MCF 10A (cell line): ENCODE measurements around the gene MAD2L2. TPM values are rescaled to one million over a fixed set of nuclear protein-coding genes. Genes with fewer than 3 reads are reported as not detected.

Source experiments
- BruUV-seq: library from RNA; stranded (reverse); fragments of 400-500 nt; replicated peaks from 2 replicates; lab custom pipeline; 2021; lab: Mats Ljungman, UMichigan
- CTCF ChIA-PET: fragments of 300-600 bp; sonication (Branson Sonifier 250); formaldehyde crosslinking; extraction: SDS; loops from one replicate; lab custom pipeline; 2021; ENCODE audit warnings: antibody characterized with exemption, inconsistent platforms; lab: Yijun Ruan, JAX
- POLR2A ChIA-PET: fragments of 300-600, 350-650 bp; sonication (Branson Sonifier 250); formaldehyde crosslinking; extraction: SDS; loops from one replicate; lab custom pipeline; 2020; ENCODE audit warnings: antibody characterized with exemption, inconsistent platforms; lab: Yijun Ruan, JAX
- DNase-seq: peaks from one replicate; pipeline ENCODE4 v3.0.0-alpha.2; 2018; ENCODE audit not compliant: unreplicated experiment
- H3K27ac Mint-ChIP-seq: one replicate; pipeline ENCODE4 v1.8.0; 2022; ENCODE audit warnings: mild to moderate bottlenecking, low read depth, mixed read lengths; ENCODE audit not compliant: unreplicated experiment
- H3K27me3 Mint-ChIP-seq: one replicate; pipeline ENCODE4 v1.8.0; 2022; ENCODE audit warnings: mixed read lengths; ENCODE audit not compliant: insufficient read depth, unreplicated experiment
- H3K36me3 Mint-ChIP-seq: one replicate; pipeline ENCODE4 v1.8.0; 2022; ENCODE audit warnings: mild to moderate bottlenecking, moderate library complexity, mixed read lengths; ENCODE audit not compliant: insufficient read depth, unreplicated experiment
- H3K4me1 Mint-ChIP-seq: one replicate; pipeline ENCODE4 v1.8.0; 2022; ENCODE audit warnings: mixed read lengths; ENCODE audit not compliant: insufficient read depth, unreplicated experiment
- H3K4me3 Mint-ChIP-seq: one replicate; pipeline ENCODE4 v1.8.0; 2022; ENCODE audit warnings: mild to moderate bottlenecking, moderate library complexity, mixed read lengths; ENCODE audit not compliant: unreplicated experiment
- H3K9me3 Mint-ChIP-seq: one replicate; pipeline ENCODE4 v1.8.0; 2022; ENCODE audit warnings: mixed read lengths; ENCODE audit not compliant: unreplicated experiment
- intact Hi-C: fragments of 100-400 bp; cut with micrococcal nuclease; formaldehyde crosslinking; loops from 2 replicates; pipeline ENCODE4 v1.14.1; 2022
- total RNA-seq: library from RNA; stranded (reverse); gene quantifications from 2 replicates; pipeline ENCODE4 v1.2.3, GENCODE V29; 2022
- TF ChIP-seq, protein P1 (sequence below): fragments of 200-600 bp; IDR thresholded peaks from one replicate; pipeline ENCODE4 v1.8.0; 2022; ENCODE audit warnings: antibody characterized with exemption, mild to moderate bottlenecking; ENCODE audit not compliant: unreplicated experiment

Gene MAD2L2
- total RNA-seq, 1 experiment from 2014 or later = 46.3 TPM

DNA sequence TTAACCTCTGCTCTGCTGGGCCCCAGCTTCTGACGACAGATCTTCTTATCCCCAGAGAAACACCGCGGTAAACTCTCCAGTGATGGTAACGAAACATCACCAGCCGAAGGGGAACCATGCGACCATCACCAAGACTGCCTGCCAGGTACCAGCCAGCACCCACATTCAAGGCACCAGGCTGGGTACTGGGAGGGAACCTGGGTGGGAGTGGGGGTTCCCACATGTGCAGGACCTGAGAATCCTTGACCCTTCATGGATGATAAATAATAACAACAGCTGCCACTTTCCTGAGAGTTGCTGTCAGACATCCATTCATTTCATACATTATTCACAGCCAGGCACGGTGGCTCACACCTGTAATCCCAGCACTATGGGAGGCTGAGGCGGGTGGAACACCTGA, 31.3 kb upstream of the MAD2L2 start:
- DNase-seq = no peak
- Mint-ChIP-seq H3K27me3 (peaks cover 11% of the 10 kb centered on the region), H3K9me3 (no peaks in the 10 kb centered on the region), H3K27ac (no peak overlapping the region), H3K4me1 (peaks cover 5% of the 10 kb centered on the region), H3K4me3 (no peak overlapping the region), H3K36me3 (no peaks in the 10 kb centered on the region)
- BruUV-seq = no TSS peak
- POLR2A ChIA-PET = no interaction called here
- CTCF ChIA-PET = no interaction called here
- TF ChIP-seq, protein P1, sequence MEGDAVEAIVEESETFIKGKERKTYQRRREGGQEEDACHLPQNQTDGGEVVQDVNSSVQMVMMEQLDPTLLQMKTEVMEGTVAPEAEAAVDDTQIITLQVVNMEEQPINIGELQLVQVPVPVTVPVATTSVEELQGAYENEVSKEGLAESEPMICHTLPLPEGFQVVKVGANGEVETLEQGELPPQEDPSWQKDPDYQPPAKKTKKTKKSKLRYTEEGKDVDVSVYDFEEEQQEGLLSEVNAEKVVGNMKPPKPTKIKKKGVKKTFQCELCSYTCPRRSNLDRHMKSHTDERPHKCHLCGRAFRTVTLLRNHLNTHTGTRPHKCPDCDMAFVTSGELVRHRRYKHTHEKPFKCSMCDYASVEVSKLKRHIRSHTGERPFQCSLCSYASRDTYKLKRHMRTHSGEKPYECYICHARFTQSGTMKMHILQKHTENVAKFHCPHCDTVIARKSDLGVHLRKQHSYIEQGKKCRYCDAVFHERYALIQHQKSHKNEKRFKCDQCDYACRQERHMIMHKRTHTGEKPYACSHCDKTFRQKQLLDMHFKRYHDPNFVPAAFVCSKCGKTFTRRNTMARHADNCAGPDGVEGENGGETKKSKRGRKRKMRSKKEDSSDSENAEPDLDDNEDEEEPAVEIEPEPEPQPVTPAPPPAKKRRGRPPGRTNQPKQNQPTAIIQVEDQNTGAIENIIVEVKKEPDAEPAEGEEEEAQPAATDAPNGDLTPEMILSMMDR = no peak
- intact Hi-C loops = no loop called here

DNA sequence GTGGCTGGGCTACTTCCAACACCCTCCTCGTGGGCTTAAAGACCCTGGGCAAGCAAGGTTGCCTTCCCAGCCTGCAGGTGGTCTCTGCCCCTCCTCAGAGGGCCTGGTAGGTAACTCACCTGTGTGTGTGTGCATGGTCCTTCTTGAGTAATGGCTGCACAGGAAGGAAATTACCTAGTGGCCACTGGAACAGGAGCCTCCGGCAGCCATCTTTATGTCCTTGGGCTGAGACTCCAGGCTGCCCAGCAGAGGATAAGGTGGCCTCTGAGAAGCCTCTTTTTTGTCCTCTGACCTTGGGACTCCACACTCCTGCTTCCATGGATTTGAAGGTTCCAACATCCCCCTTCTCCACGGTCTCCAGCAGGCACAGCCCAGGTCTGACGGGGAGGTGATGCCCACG, 30.5 kb upstream of the MAD2L2 start:
- no peaks in the 10 kb centered on the region for H3K9me3 Mint-ChIP-seq
- POLR2A ChIA-PET = no interaction called here
- no peak for DNase-seq
- H3K27ac Mint-ChIP-seq = no peak overlapping the region
- CTCF ChIA-PET = interaction anchor here (0.9 to 1.2 kb wide), 3 partner anchors 12 to 56 kb away, joined by 3 to 4 read pairs (median 3); no protein-coding TSS in a partner anchor
- H3K4me3 Mint-ChIP-seq = no peak overlapping the region
- H3K27me3 Mint-ChIP-seq = peaks cover 11% of the 10 kb centered on the region
- no TSS peak for BruUV-seq
- no peaks in the 10 kb centered on the region for H3K36me3 Mint-ChIP-seq
- TF ChIP-seq, protein P1 = no peak
- intact Hi-C loops = no loop called here
- peaks cover 5% of the 10 kb centered on the region for H3K4me1 Mint-ChIP-seq

DNA sequence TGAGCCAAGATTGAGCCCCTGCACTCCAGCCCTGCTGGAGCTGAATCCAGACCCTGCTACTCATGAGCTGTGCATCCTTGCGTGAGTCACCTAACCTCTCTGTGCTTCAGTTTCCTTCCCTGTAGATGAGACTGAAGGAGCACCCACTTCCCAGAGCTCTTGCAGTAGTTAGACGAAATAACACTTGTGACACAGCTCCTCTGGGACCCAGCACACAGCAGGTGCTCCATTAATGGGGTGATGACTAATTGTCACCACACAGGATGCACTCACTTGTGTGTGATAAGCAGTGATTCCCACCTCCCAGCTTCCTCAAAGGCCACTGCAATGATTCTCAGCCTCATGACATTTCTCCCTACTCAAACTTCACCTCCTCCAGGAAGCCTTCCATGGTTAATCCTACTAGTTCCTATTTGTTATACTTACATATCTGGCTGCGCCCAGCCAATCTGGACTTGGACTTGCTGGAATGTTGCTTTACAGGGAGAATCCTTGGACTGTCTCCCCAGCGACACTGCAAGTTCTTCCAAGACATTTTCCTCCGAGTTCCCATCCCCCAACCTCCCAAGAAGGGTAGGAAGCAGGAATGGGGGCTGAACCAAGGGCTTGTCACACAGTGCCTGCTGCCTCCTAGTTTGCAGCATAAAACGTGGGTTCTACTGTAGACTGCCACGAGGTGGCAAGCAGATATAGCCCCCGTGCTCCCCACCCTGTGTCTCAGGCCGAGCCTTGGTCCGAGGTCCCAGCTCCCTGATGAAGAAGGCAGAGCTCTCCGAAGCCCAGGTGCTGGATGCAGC, 27.8 kb upstream of the MAD2L2 start:
- Mint-ChIP-seq H3K4me1 (peaks cover 5% of the 10 kb centered on the region), H3K27me3 (peaks cover 11% of the 10 kb centered on the region), H3K36me3 (no peaks in the 10 kb centered on the region), H3K27ac (no peak overlapping the region), H3K4me3 (no peak overlapping the region), H3K9me3 (no peaks in the 10 kb centered on the region)
- ChIA-PET POLR2A (interaction anchor here (0.5 to 1.0 kb wide), 2 partner anchors 55 to 475 kb away, joined by 3 read pairs; partner anchors contain the start of gene FBXO2), CTCF (interaction anchor here (0.6 to 2.4 kb wide), 3 partner anchors 8 to 156 kb away, joined by 3 to 14 read pairs (median 4); no protein-coding TSS in a partner anchor)
- intact Hi-C loops = no loop called here
- no peak for DNase-seq
- no TSS peak for BruUV-seq
- TF ChIP-seq, protein P1 = no peak

DNA sequence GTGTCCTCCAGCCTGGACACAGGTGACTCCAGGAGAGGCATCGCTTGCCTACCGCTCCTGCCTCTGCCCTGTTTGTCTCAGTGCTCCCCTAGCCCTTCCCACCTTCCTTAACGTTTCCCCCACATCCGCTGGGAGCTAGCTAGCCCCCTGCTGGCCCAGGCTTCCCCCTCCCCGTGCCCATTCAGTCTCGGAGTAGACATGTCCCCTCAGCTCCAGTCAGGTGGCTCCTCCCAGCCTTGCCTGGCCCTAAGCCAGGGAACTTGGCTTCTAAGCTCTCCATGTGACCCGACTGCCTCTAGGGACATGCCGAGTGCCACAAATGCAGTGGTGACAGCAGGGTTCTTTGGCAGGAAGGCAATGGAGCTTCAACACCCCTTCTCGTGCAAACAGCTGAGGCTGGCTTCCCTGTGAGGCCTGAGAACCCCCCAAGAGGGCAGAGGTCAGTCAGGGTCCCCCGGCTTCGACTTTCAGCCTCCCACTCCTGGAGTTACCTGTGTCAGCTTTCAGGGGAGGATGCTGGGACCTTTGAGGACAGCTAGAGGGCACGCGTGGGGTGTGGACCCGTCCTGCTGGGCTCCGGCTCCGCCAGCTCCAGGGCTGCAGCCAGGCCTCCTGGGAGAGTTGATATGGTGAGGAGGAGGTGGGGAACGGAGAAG, 26.8 kb upstream of the MAD2L2 start:
- Mint-ChIP-seq H3K27ac (no peak overlapping the region), H3K4me1 (peaks cover 5% of the 10 kb centered on the region), H3K9me3 (no peaks in the 10 kb centered on the region), H3K36me3 (no peaks in the 10 kb centered on the region), H3K27me3 (peaks cover 11% of the 10 kb centered on the region), H3K4me3 (no peak overlapping the region)
- no TSS peak for BruUV-seq
- intact Hi-C loops = no loop called here
- TF ChIP-seq, protein P1 = no peak
- ChIA-PET CTCF (interaction anchor here (0.6 to 1.3 kb wide), 2 partner anchors 11 to 157 kb away, joined by 3 to 5 read pairs; no protein-coding TSS in a partner anchor), POLR2A (interaction anchor here (0.7 kb wide), 2 partner anchors 17 to 83 kb away, joined by 3 read pairs; no protein-coding TSS in a partner anchor)
- no peak for DNase-seq
